Parathyroid adenoma (tissue), 2 donors: Measurements from ENCODE around the gene KRTAP6-1.

ENCODE experiments used
- H2AFZ ChIP-seq: fragments of 300-600 bp; sonication (generic); one replicate; pipeline ENCODE4 v1.7.0; 2017; ENCODE audit warnings: antibody characterized with exemption, mild to moderate bottlenecking
- H3K27ac ChIP-seq: fragments of 300-600 bp; sonication (generic); one replicate; pipeline ENCODE4 v1.7.0; 2017
- H3K27me3 ChIP-seq: fragments of 300-600 bp; sonication (generic); one replicate; pipeline ENCODE4 v1.7.0; 2017; ENCODE audit warnings: low read length; ENCODE audit not compliant: control insufficient read depth, insufficient read depth
- H3K36me3 ChIP-seq: fragments of 300-600 bp; sonication (generic); one replicate; pipeline ENCODE4 v1.7.0; 2017; ENCODE audit warnings: low read length; ENCODE audit not compliant: control insufficient read depth, insufficient read depth
- H3K4me1 ChIP-seq: fragments of 300-600 bp; sonication (generic); one replicate; pipeline ENCODE4 v1.7.0; 2017; ENCODE audit warnings: control low read depth
- H3K4me2 ChIP-seq: fragments of 300-600 bp; sonication (generic); one replicate; pipeline ENCODE4 v1.7.0; 2017; ENCODE audit warnings: low read length
- H3K4me3 ChIP-seq: fragments of 300-600 bp; sonication (generic); one replicate; pipeline ENCODE4 v1.7.0; 2017; ENCODE audit warnings: low read depth, low read length
- H3K79me2 ChIP-seq: fragments of 300-600 bp; sonication (generic); one replicate; pipeline ENCODE4 v1.7.0; 2017; ENCODE audit warnings: control low read depth
- H3K9ac ChIP-seq: fragments of 300-600 bp; sonication (generic); one replicate; pipeline ENCODE4 v1.7.0; 2017; ENCODE audit warnings: mild to moderate bottlenecking
- H3K9me3 ChIP-seq: fragments of 300-600 bp; sonication (generic); one replicate; pipeline ENCODE4 v1.7.0; 2017; ENCODE audit warnings: low read length; ENCODE audit not compliant: control insufficient read depth
- TF ChIP-seq, protein P1 (sequence below): fragments of 300-600 bp; sonication (generic); IDR thresholded peaks from one replicate; pipeline ENCODE4 v1.7.0; 2017; ENCODE audit warnings: antibody characterized with exemption, mild to moderate bottlenecking
- donor health status: primary hyperparathyroidism.

Gene KRTAP6-1

GRCh38 chr21:30582870-30583269 lies 30.9 kb downstream of the KRTAP6-1 start:
- TF ChIP-seq, protein P1, sequence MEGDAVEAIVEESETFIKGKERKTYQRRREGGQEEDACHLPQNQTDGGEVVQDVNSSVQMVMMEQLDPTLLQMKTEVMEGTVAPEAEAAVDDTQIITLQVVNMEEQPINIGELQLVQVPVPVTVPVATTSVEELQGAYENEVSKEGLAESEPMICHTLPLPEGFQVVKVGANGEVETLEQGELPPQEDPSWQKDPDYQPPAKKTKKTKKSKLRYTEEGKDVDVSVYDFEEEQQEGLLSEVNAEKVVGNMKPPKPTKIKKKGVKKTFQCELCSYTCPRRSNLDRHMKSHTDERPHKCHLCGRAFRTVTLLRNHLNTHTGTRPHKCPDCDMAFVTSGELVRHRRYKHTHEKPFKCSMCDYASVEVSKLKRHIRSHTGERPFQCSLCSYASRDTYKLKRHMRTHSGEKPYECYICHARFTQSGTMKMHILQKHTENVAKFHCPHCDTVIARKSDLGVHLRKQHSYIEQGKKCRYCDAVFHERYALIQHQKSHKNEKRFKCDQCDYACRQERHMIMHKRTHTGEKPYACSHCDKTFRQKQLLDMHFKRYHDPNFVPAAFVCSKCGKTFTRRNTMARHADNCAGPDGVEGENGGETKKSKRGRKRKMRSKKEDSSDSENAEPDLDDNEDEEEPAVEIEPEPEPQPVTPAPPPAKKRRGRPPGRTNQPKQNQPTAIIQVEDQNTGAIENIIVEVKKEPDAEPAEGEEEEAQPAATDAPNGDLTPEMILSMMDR: no peak
- Histone ChIP-seq H3K79me2 (no peaks in the 10 kb centered on the region), H3K36me3 (no peaks in the 10 kb centered on the region), H3K27ac (no peak overlapping the region), H3K4me3 (no peak overlapping the region), H3K4me2 (no peak overlapping the region), H3K9ac (no peak overlapping the region), H3K9me3 (peaks cover 4% of the 10 kb centered on the region), H3K4me1 (no peaks in the 10 kb centered on the region), H3K27me3 (no peaks in the 10 kb centered on the region), H2AFZ (no peak overlapping the region)

GRCh38 chr21:30580132-30580531 lies 33.6 kb downstream of the KRTAP6-1 start:
- no peak overlapping the region for H3K4me2 ChIP-seq
- TF ChIP-seq, protein P1: no peak
- H3K36me3 ChIP-seq: no peaks in the 10 kb centered on the region
- no peaks in the 10 kb centered on the region for H3K79me2 ChIP-seq
- H3K4me3 ChIP-seq: no peak overlapping the region
- no peak overlapping the region for H3K27ac ChIP-seq
- H2AFZ ChIP-seq: no peak overlapping the region
- no peaks in the 10 kb centered on the region for H3K4me1 ChIP-seq
- H3K27me3 ChIP-seq: no peaks in the 10 kb centered on the region
- peaks cover 4% of the 10 kb centered on the region for H3K9me3 ChIP-seq
- H3K9ac ChIP-seq: no peak overlapping the region

GRCh38 chr21:30579346-30579745 lies 34.4 kb downstream of the KRTAP6-1 start:
- Histone ChIP-seq H3K36me3 (no peaks in the 10 kb centered on the region), H3K4me1 (no peaks in the 10 kb centered on the region), H2AFZ (no peak overlapping the region), H3K27me3 (no peaks in the 10 kb centered on the region), H3K4me3 (no peak overlapping the region), H3K9ac (no peak overlapping the region), H3K4me2 (no peak overlapping the region), H3K27ac (no peak overlapping the region), H3K9me3 (peaks cover 4% of the 10 kb centered on the region), H3K79me2 (no peaks in the 10 kb centered on the region)
- TF ChIP-seq, protein P1: no peak

- Histone ChIP-seq H3K27ac (no peak overlapping the region), H2AFZ (no peak overlapping the region), H3K9ac (no peak overlapping the region), H3K4me3 (no peak overlapping the region), H3K4me2 (no peak overlapping the region), H3K36me3 (no peaks in the 10 kb centered on the region), H3K9me3 (no peaks in the 10 kb centered on the region), H3K27me3 (no peaks in the 10 kb centered on the region), H3K4me1 (no peaks in the 10 kb centered on the region), H3K79me2 (no peaks in the 10 kb centered on the region)
- TF ChIP-seq, protein P1: no peak
Measured at GRCh38 chr21:30577766-30578165, 36.0 kb downstream of the KRTAP6-1 start.

GRCh38 chr21:30567617-30568016 lies 46.1 kb downstream of the KRTAP6-1 start:
- Histone ChIP-seq H3K27me3 (no peaks in the 10 kb centered on the region), H3K36me3 (no peaks in the 10 kb centered on the region), H3K9me3 (no peaks in the 10 kb centered on the region), H2AFZ (no peak overlapping the region), H3K4me1 (no peaks in the 10 kb centered on the region), H3K4me3 (no peak overlapping the region), H3K27ac (no peak overlapping the region), H3K79me2 (no peaks in the 10 kb centered on the region), H3K4me2 (no peak overlapping the region), H3K9ac (no peak overlapping the region)
- TF ChIP-seq, protein P1: no peak
